GM23248 (cell line): Measurements from ENCODE around the gene DLG2.

ENCODE experiments used
- EZH2 ChIP-seq: fragments of 200-600 bp; sonication (generic); IDR thresholded peaks from 2 replicates; pipeline ENCODE4 v1.6.1; 2018; ENCODE audit warnings: antibody characterized with exemption, mild to moderate bottlenecking; ENCODE audit not compliant: insufficient read depth, poor library complexity, severe bottlenecking
- EZH2phosphoT487 ChIP-seq: fragments of 200-600 bp; sonication (generic); IDR thresholded peaks from 2 replicates; pipeline ENCODE4 v1.6.1; 2018; ENCODE audit warnings: antibody characterized with exemption, moderate library complexity, mild to moderate bottlenecking, low read depth; ENCODE audit not compliant: insufficient read depth

DNA sequence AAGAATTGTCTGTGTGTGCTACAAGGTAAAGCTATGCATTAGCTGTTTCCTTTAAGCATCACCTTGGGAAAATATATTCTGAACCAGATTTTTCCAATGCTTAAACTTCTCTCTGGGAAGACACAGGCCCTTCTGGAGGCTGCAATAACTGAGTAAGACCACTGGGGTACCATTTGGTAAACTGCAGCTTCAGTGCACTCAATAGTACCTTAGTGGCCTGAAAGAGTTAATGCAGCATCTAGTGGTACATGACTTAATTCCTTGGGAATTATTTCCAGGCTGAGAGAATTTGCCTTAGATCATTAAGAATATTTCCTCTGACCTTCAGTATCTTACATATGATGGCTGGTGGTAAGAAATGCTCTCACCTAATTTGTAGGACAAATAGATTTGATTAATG is 727.4 kb downstream of the DLG2 start:
- no peak for TF ChIP-seq EZH2
- no peak for TF ChIP-seq EZH2phosphoT487
